Astrocyte (in vitro differentiated cells and primary cell): Measurements from ENCODE around the gene HAT1.

Source experiments
- EZH2 ChIP-seq: IDR thresholded peaks from 2 replicates; pipeline ENCODE4 v1.6.1; 2012; ENCODE audit warnings: mild to moderate bottlenecking, low read length, inconsistent platforms; ENCODE audit not compliant: insufficient read depth
- TF ChIP-seq, protein P1 (sequence below): IDR thresholded peaks from 2 replicates; pipeline ENCODE4 v1.5.1; 2011; ENCODE audit warnings: low read depth, mild to moderate bottlenecking, inconsistent platforms, low read length, moderate library complexity; ENCODE audit not compliant: insufficient read depth

DNA sequence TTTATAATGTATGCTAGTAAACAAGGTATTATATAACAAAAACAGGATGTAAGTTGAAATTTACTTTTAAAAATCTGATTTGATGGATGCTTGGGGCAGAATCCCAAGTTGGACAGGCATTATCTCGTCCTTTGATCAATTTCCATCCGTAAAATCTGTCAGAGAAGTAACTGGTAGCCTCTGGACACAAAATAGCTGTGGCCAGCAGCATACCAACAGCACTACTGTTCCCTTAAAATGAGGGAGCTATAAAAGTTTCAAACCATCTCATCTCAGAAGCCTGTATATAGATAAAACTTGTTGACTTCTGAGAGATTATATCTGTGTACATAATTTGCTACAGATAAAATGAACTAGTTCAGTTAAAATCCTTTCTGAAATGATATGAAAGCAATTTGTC lies 62.8 kb downstream of the HAT1 start:
- TF ChIP-seq, protein P1, sequence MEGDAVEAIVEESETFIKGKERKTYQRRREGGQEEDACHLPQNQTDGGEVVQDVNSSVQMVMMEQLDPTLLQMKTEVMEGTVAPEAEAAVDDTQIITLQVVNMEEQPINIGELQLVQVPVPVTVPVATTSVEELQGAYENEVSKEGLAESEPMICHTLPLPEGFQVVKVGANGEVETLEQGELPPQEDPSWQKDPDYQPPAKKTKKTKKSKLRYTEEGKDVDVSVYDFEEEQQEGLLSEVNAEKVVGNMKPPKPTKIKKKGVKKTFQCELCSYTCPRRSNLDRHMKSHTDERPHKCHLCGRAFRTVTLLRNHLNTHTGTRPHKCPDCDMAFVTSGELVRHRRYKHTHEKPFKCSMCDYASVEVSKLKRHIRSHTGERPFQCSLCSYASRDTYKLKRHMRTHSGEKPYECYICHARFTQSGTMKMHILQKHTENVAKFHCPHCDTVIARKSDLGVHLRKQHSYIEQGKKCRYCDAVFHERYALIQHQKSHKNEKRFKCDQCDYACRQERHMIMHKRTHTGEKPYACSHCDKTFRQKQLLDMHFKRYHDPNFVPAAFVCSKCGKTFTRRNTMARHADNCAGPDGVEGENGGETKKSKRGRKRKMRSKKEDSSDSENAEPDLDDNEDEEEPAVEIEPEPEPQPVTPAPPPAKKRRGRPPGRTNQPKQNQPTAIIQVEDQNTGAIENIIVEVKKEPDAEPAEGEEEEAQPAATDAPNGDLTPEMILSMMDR = no peak
- TF ChIP-seq EZH2 = no peak
